GM12891 (cell line): ENCODE measurements around the gene ANO4.

Source experiments
- POLR2A ChIP-seq: IDR thresholded peaks from 2 replicates; pipeline ENCODE4 v1.6.1; 2011; ENCODE audit warnings: low read depth, low read length, control low read depth
- SPI1 ChIP-seq: IDR thresholded peaks from 2 replicates; pipeline ENCODE4 v1.6.1; 2011; ENCODE audit warnings: low read depth, low read length, control low read depth

GRCh38 chr12:100959481-100959880 is 164.9 kb downstream of the ANO4 start:
- no peak for TF ChIP-seq SPI1
- TF ChIP-seq POLR2A: no peak
